PC-9 (cell line): ENCODE measurements around the gene COPZ1. TPM values are rescaled to one million over a fixed set of nuclear protein-coding genes. Genes with fewer than 3 reads are reported as not detected.

Experiments used
- BruUV-seq: library from RNA; stranded (reverse); fragments of 400-500 nt; replicated peaks from 2 replicates; lab custom pipeline; 2021; lab: Mats Ljungman, UMichigan
- CTCF ChIA-PET: fragments of 300-600 bp; sonication (Branson Sonifier 250); formaldehyde crosslinking; loops from one replicate; lab custom pipeline; 2022; ENCODE audit warnings: antibody characterized with exemption; lab: Charles Lee
- POLR2A ChIA-PET: fragments of 300-600 bp; sonication (Branson Sonifier 250); formaldehyde crosslinking; loops from one replicate; lab custom pipeline; 2022; ENCODE audit warnings: antibody characterized with exemption; ENCODE audit not compliant: unreplicated experiment; lab: Charles Lee
- DNase-seq, 2 experiments: peaks; one replicate each; pipeline versions ENCODE4 v3.0.0 to v3.0.0-alpha.2; 2015 to 2022; ENCODE audit warnings: mixed read lengths in 1 of 2
- H2AFZ ChIP-seq: fragments of 200-600 bp; sonication (generic); 2 replicates; pipeline ENCODE4 v1.8.1; 2017; ENCODE audit warnings: antibody characterized with exemption
- H3F3A ChIP-seq: fragments of 200-600 bp; sonication (generic); 2 replicates; pipeline ENCODE4 v1.8.1; 2017; ENCODE audit warnings: antibody characterized with exemption, mild to moderate bottlenecking, low read depth; ENCODE audit not compliant: insufficient read depth
- H3K27ac ChIP-seq: fragments of 200-600 bp; sonication (generic); 2 replicates; pipeline ENCODE4 v1.6.1; 2016; ENCODE audit warnings: mixed run types
- H3K27me3 ChIP-seq: fragments of 200-600 bp; sonication (generic); 2 replicates; pipeline ENCODE4 v1.6.1; 2016; ENCODE audit warnings: low read depth, mixed run types; ENCODE audit not compliant: insufficient read depth
- H3K36me3 ChIP-seq: fragments of 200-600 bp; sonication (generic); 2 replicates; pipeline ENCODE4 v1.6.1; 2016; ENCODE audit warnings: low read depth, mixed run types
- H3K4me1 ChIP-seq: fragments of 200-600 bp; sonication (generic); replicated peaks from 2 replicates; pipeline ENCODE4 v1.6.1; 2016; ENCODE audit warnings: mixed run types; ENCODE audit not compliant: insufficient read depth
- H3K4me2 ChIP-seq: fragments of 200-600 bp; sonication (generic); 2 replicates; pipeline ENCODE4 v1.6.1; 2017; ENCODE audit warnings: mixed run types
- H3K4me3 ChIP-seq: fragments of 200-600 bp; sonication (generic); 2 replicates; pipeline ENCODE4 v1.6.1; 2016; ENCODE audit warnings: mixed run types
- H3K79me2 ChIP-seq: fragments of 200-600 bp; sonication (generic); 2 replicates; pipeline ENCODE4 v1.6.1; 2017; ENCODE audit warnings: low read depth, mixed run types
- H3K9me2 ChIP-seq: fragments of 200-600 bp; sonication (generic); 2 replicates; pipeline ENCODE4 v1.8.1; 2017; ENCODE audit warnings: mild to moderate bottlenecking; ENCODE audit not compliant: insufficient read depth
- H3K9me3 ChIP-seq: fragments of 200-600 bp; sonication (generic); 2 replicates; pipeline ENCODE4 v1.8.1; 2016; ENCODE audit warnings: low read depth; ENCODE audit not compliant: insufficient read depth
- H4K20me1 ChIP-seq: fragments of 200-600 bp; sonication (generic); 2 replicates; pipeline ENCODE4 v1.8.1; 2017; ENCODE audit not compliant: insufficient read depth
- EZH2 ChIP-seq: fragments of 200-600 bp; sonication (generic); IDR thresholded peaks from 2 replicates; pipeline ENCODE4 v1.8.0; 2017; ENCODE audit warnings: antibody characterized with exemption, low read depth
- intact Hi-C: fragments of 100-400 bp; cut with micrococcal nuclease; formaldehyde crosslinking; loops from one replicate; pipeline ENCODE4 v1.10.0; 2022; ENCODE audit not compliant: unreplicated experiment
- microRNA-seq: library from miRNA; unstranded; fragments of <30 nt; microRNA quantifications from one replicate; pipeline ENCODE4 v1.2.0, GENCODE V29; 2021; ENCODE audit warnings: borderline number of aligned reads, borderline replicate concordance
- total RNA-seq: library from RNA; stranded (reverse); gene quantifications from 2 replicates; pipeline ENCODE4 v1.2.3, GENCODE V29; 2021
- TF ChIP-seq, protein P1 (sequence below): fragments of 200-600 bp; sonication (generic); conservative IDR thresholded peaks from 2 replicates; pipeline ENCODE4 v1.6.1; 2017; ENCODE audit warnings: mixed run types, antibody characterized with exemption, mild to moderate bottlenecking, moderate library complexity

COPZ1 gene
- total RNA-seq, 1 experiment from 2014 or later = 232 TPM

DNA sequence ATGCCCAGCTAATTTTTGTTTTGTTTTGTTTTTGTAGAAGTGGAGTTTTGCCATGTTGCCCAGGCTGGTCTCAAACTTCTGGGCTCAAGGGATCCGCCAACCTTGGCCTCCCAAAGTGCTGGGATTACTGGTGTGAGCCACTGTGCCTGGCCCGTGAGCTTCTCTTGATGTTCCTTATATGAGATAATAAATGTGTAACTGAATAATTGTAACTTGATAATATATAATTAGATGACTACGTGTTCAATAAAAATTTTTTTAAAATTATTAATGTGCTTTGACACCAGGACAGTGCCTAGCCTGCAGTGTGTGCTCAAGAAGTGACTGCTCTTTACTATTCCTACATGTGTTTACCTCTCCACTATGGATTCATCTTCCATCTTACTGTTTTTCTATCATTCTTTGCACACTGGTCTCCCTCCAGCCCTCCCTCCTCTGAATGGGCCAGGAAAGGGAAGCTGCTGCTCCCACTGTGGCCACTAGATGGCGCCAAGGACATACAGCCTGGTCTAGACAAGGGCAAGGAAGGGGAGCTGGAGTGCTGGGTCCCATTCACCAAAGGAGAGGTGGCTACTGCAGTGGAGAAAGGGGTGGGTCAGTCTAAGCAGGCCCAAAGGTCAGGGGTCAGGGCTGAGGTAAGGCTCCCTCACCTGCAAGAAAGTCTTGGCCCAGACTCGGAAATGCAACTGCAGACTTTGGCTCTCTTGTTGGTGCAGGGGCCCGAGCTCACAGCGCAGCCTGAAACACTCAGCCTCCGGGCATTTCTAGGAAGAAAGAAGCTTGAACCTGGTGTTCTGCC is 74.3 kb downstream of the COPZ1 start:
- H3K4me1 ChIP-seq = no peaks in the 10 kb centered on the region
- H3K27ac ChIP-seq = no peak overlapping the region
- H3K9me2 ChIP-seq = no peaks in the 10 kb centered on the region
- H3K9me3 ChIP-seq = no peaks in the 10 kb centered on the region
- ChIA-PET POLR2A (interaction anchor here (0.5 kb wide), 1 partner anchor 61 kb away, joined by 8 read pairs; no protein-coding TSS in a partner anchor), CTCF (interaction anchor here (0.6 to 2.1 kb wide), 11 partner anchors 11 to 93 kb away, joined by 4 to 62 read pairs (median 6); partner anchors contain the start of gene ITGA5)
- H4K20me1 ChIP-seq = no peaks in the 10 kb centered on the region; the same call in 1 of the 2 replicates
- no peak overlapping the region for H2AFZ ChIP-seq
- no peak overlapping the region for H3K4me3 ChIP-seq
- H3K79me2 ChIP-seq = no peaks in the 10 kb centered on the region
- TF ChIP-seq, protein P1, sequence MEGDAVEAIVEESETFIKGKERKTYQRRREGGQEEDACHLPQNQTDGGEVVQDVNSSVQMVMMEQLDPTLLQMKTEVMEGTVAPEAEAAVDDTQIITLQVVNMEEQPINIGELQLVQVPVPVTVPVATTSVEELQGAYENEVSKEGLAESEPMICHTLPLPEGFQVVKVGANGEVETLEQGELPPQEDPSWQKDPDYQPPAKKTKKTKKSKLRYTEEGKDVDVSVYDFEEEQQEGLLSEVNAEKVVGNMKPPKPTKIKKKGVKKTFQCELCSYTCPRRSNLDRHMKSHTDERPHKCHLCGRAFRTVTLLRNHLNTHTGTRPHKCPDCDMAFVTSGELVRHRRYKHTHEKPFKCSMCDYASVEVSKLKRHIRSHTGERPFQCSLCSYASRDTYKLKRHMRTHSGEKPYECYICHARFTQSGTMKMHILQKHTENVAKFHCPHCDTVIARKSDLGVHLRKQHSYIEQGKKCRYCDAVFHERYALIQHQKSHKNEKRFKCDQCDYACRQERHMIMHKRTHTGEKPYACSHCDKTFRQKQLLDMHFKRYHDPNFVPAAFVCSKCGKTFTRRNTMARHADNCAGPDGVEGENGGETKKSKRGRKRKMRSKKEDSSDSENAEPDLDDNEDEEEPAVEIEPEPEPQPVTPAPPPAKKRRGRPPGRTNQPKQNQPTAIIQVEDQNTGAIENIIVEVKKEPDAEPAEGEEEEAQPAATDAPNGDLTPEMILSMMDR = peak; percentile 99
- no peak for TF ChIP-seq EZH2
- intact Hi-C loops = loop anchor here (1.0 kb wide), 1 partner anchor 40 kb away; no protein-coding TSS in a partner anchor
- H3K27me3 ChIP-seq = no peaks in the 10 kb centered on the region
- no TSS peak for BruUV-seq
- peaks cover 12% of the 10 kb centered on the region for H3F3A ChIP-seq
- no peak overlapping the region for H3K4me2 ChIP-seq
- H3K36me3 ChIP-seq = 0 out of 2 replicates have a peak, but pooled peaks cover 3% of the 10 kb centered on the region
- DNase-seq = peak; percentile 60 to 82

DNA sequence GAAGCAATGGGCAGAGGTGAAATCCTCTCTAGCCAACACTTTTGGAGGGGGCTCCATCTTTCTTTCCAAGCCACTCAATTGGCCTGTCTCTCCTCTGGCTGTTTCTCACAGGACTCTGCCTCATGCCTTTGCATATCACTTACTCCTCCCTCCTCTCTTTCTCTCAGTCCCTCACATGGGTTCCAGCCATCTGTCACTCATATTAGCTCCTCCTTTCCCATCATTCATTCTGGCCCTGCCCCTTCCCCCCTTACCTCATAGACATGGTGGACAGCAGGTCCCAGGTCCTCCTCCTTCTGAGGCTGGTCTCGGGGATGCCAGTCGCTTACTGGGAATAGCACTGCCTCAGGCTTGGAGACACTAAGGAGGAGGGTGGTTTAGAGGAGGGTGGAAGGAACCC is 76.2 kb downstream of the COPZ1 start:
- no peaks in the 10 kb centered on the region for H3K79me2 ChIP-seq
- BruUV-seq = no TSS peak
- no peak overlapping the region for H2AFZ ChIP-seq
- H3K4me1 ChIP-seq = no peaks in the 10 kb centered on the region
- H3K9me3 ChIP-seq = no peaks in the 10 kb centered on the region
- H3F3A ChIP-seq = peaks cover 12% of the 10 kb centered on the region
- no peak for DNase-seq
- intact Hi-C loops = no loop called here
- H3K36me3 ChIP-seq = 0 out of 2 replicates have a peak, but pooled peaks cover 3% of the 10 kb centered on the region
- CTCF ChIA-PET = interaction anchor here (0.6 kb wide), 1 partner anchor 38 kb away, joined by 3 read pairs; no protein-coding TSS in a partner anchor
- H3K27me3 ChIP-seq = no peaks in the 10 kb centered on the region
- no peak for TF ChIP-seq EZH2
- TF ChIP-seq, protein P1 = no peak
- H3K4me3 ChIP-seq = no peak overlapping the region
- POLR2A ChIA-PET = no interaction called here
- H3K9me2 ChIP-seq = no peaks in the 10 kb centered on the region
- no peaks in the 10 kb centered on the region for H4K20me1 ChIP-seq
- H3K4me2 ChIP-seq = no peak overlapping the region
- H3K27ac ChIP-seq = no peak overlapping the region

Small RNA genes lying within 50 kb of the gene (microRNA-seq; reads per million reads assigned to microRNA genes)
- gene MIR148B = 339 reads per million, percentile 64 among the genes with 10 or more reads in this experiment

Other genes starting within 250 kb of the COPZ1 start
- gene SMUG1, start 136.1 kb upstream of the COPZ1 start, total RNA-seq = 37.8 and 53.7 TPM in 2 replicates
- gene CBX5, start 45.0 kb upstream of the COPZ1 start, total RNA-seq = 108 and 154 TPM in 2 replicates
- 1,116 and 1,137 TPM in 2 replicates for gene HNRNPA1, start 44.4 kb upstream of the COPZ1 start, total RNA-seq
- gene NFE2, start 24.1 kb upstream of the COPZ1 start, total RNA-seq = 1.5 and 1.7 TPM in 2 replicates
- gene GPR84, start 39.4 kb downstream of the COPZ1 start, total RNA-seq = not detected in 2 replicates
- 17.2 and 18.0 TPM in 2 replicates for gene ZNF385A, start 59.6 kb downstream of the COPZ1 start, total RNA-seq
- 26.7 and 28.4 TPM in 2 replicates for gene ITGA5, start 94.1 kb downstream of the COPZ1 start, total RNA-seq
- not detected in 2 replicates for gene GTSF1, start 148.5 kb downstream of the COPZ1 start, total RNA-seq
- not detected in 2 replicates for gene NCKAP1L, start 172.6 kb downstream of the COPZ1 start, total RNA-seq
- gene PDE1B, start 224.5 kb downstream of the COPZ1 start, total RNA-seq = not detected in 2 replicates